Measurements from ENCODE around the gene POTEH.
"Not testable (repeated sequence)": the region's sequence is repeated elsewhere in the genome, so short reads cannot be mapped to it uniquely, and the experiment has no call there.

Gene POTEH

DNA sequence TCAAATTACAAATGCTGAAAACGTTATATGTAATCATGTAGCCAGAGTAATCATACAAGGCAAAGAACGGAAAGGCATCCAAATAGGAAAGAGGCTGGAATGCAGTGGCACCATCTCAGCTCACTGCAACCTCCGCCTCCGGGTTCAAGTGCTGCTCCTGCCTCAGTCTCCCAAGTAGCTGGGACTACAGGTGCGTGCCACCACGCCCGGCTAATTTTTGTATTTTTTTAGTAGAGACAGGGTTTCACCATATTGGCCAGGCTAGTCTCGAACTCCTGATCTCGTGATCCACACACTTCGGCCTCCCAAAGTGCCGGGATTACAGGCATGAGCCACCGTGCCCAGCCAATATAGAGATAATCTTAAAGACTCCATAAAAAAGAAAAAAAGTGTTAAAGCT is 20.4 kb upstream of the POTEH start:
- not testable (repeated sequence) for H4K91ac ChIP-seq (ENCODE audit: low read depth, low read length, poor library complexity); H3K9ac ChIP-seq (ENCODE audit: low read depth, low read length, poor library complexity); H3K4me1 ChIP-seq (ENCODE audit: control insufficient read depth in 2 of 2, insufficient read depth in 1 of 2, low read depth in 1 of 2, low read length in 2 of 2); H2AFZ ChIP-seq (ENCODE audit: low read length); H3K23ac ChIP-seq (ENCODE audit: low read depth, low read length, poor library complexity); H2BK15ac ChIP-seq (ENCODE audit: low read length); H3K27me3 ChIP-seq (ENCODE audit: control insufficient read depth in 3 of 3, insufficient read depth in 3 of 3, low read depth in 1 of 3, low read length in 3 of 3); H3K4ac ChIP-seq (ENCODE audit: low read length); H2BK12ac ChIP-seq (ENCODE audit: low read length); H3K36me3 ChIP-seq (replicated peaks in 1 of 2; ENCODE audit: control insufficient read depth in 2 of 2, insufficient read depth in 2 of 2, low read length in 2 of 2); H3K18ac ChIP-seq (ENCODE audit: low read length); H3K14ac ChIP-seq (ENCODE audit: low read length); H3K79me1 ChIP-seq (ENCODE audit: low read depth, low read length); H4K8ac ChIP-seq (ENCODE audit: low read depth, low read length); H3K4me3 ChIP-seq (ENCODE audit: low read length in 2 of 2); H3K4me2 ChIP-seq (ENCODE audit: insufficient read depth, low read length, poor library complexity, severe bottlenecking); H2BK5ac ChIP-seq (ENCODE audit: low read length); H3K9me3 ChIP-seq (replicated peaks in 1 of 2; ENCODE audit: control insufficient read depth in 2 of 2, insufficient read depth in 1 of 2, low read depth in 1 of 2, low read length in 2 of 2); H2BK120ac ChIP-seq (ENCODE audit: low read depth, low read length); DNase-seq (ENCODE audit: low spot score); H2AK5ac ChIP-seq (ENCODE audit: low read depth, low read length); H3K27ac ChIP-seq (replicated peaks; ENCODE audit: low read length)
- no CpG with 5 or more reads among the region's 12 CpGs for WGBS, 2 donors (ENCODE audit: extremely low coverage in 2 of 2, insufficient read length in 2 of 2, insufficient replicate concordance in 1 of 2)

DNA sequence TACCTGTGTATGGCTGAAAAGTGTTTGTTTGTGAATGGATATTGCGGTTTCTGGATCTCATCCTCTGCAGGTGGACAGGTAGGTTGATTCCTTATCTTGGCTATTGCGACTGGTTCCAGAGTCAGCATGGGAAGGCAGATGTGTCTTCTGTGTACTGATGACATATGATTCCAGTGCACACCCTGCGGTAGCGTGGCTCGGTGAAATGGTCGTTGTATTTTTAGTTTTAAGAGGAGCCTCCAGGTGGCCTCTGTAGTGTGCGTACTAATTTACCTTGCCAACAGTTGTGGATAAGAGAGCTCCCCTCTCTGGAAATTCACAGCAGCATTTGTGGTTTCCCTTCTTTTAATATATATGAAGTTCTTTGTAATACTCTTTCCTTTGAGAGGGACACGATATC is 10.1 kb upstream of the POTEH start:
- not testable (repeated sequence) for H3K18ac ChIP-seq (ENCODE audit: low read length); H2BK15ac ChIP-seq (ENCODE audit: low read length); H3K4me1 ChIP-seq (ENCODE audit: control insufficient read depth in 2 of 2, insufficient read depth in 1 of 2, low read depth in 1 of 2, low read length in 2 of 2); H3K14ac ChIP-seq (ENCODE audit: low read length); H3K23ac ChIP-seq (ENCODE audit: low read depth, low read length, poor library complexity); H3K27me3 ChIP-seq (ENCODE audit: control insufficient read depth in 3 of 3, insufficient read depth in 3 of 3, low read depth in 1 of 3, low read length in 3 of 3); H2BK12ac ChIP-seq (ENCODE audit: low read length); H2AFZ ChIP-seq (ENCODE audit: low read length); H2BK5ac ChIP-seq (ENCODE audit: low read length); H4K8ac ChIP-seq (ENCODE audit: low read depth, low read length); H3K27ac ChIP-seq (replicated peaks; ENCODE audit: low read length); H3K9me3 ChIP-seq (replicated peaks in 1 of 2; ENCODE audit: control insufficient read depth in 2 of 2, insufficient read depth in 1 of 2, low read depth in 1 of 2, low read length in 2 of 2); H2BK120ac ChIP-seq (ENCODE audit: low read depth, low read length); H3K9ac ChIP-seq (ENCODE audit: low read depth, low read length, poor library complexity); H3K4me2 ChIP-seq (ENCODE audit: insufficient read depth, low read length, poor library complexity, severe bottlenecking); H2AK5ac ChIP-seq (ENCODE audit: low read depth, low read length); H3K4ac ChIP-seq (ENCODE audit: low read length); H3K4me3 ChIP-seq (ENCODE audit: low read length in 2 of 2); DNase-seq (ENCODE audit: low spot score); H3K79me1 ChIP-seq (ENCODE audit: low read depth, low read length); H3K36me3 ChIP-seq (replicated peaks in 1 of 2; ENCODE audit: control insufficient read depth in 2 of 2, insufficient read depth in 2 of 2, low read length in 2 of 2); H4K91ac ChIP-seq (ENCODE audit: low read depth, low read length, poor library complexity)
- no CpG with 5 or more reads among the region's 8 CpGs for WGBS, 2 donors (ENCODE audit: extremely low coverage in 2 of 2, insufficient read length in 2 of 2, insufficient replicate concordance in 1 of 2)

GRCh38 chr22:15684115-15684514 is 5.7 kb upstream of the POTEH start:
- H2BK120ac ChIP-seq (ENCODE audit: low read depth, low read length); DNase-seq (ENCODE audit: low spot score); H3K9me3 ChIP-seq (replicated peaks in 1 of 2; ENCODE audit: control insufficient read depth in 2 of 2, insufficient read depth in 1 of 2, low read depth in 1 of 2, low read length in 2 of 2); H2BK15ac ChIP-seq (ENCODE audit: low read length); H4K8ac ChIP-seq (ENCODE audit: low read depth, low read length); H2BK5ac ChIP-seq (ENCODE audit: low read length); H3K9ac ChIP-seq (ENCODE audit: low read depth, low read length, poor library complexity); H2AFZ ChIP-seq (ENCODE audit: low read length); H3K14ac ChIP-seq (ENCODE audit: low read length); H3K27ac ChIP-seq (replicated peaks; ENCODE audit: low read length); H3K18ac ChIP-seq (ENCODE audit: low read length); H4K91ac ChIP-seq (ENCODE audit: low read depth, low read length, poor library complexity); H3K79me1 ChIP-seq (ENCODE audit: low read depth, low read length); H3K23ac ChIP-seq (ENCODE audit: low read depth, low read length, poor library complexity); H3K4ac ChIP-seq (ENCODE audit: low read length); H2BK12ac ChIP-seq (ENCODE audit: low read length); H3K36me3 ChIP-seq (replicated peaks in 1 of 2; ENCODE audit: control insufficient read depth in 2 of 2, insufficient read depth in 2 of 2, low read length in 2 of 2); H3K4me3 ChIP-seq (ENCODE audit: low read length in 2 of 2); H2AK5ac ChIP-seq (ENCODE audit: low read depth, low read length); H3K4me2 ChIP-seq (ENCODE audit: insufficient read depth, low read length, poor library complexity, severe bottlenecking); H3K4me1 ChIP-seq (ENCODE audit: control insufficient read depth in 2 of 2, insufficient read depth in 1 of 2, low read depth in 1 of 2, low read length in 2 of 2); H3K27me3 ChIP-seq (ENCODE audit: control insufficient read depth in 3 of 3, insufficient read depth in 3 of 3, low read depth in 1 of 3, low read length in 3 of 3): not testable (repeated sequence)
- WGBS, 2 donors (ENCODE audit: extremely low coverage in 2 of 2, insufficient read length in 2 of 2, insufficient replicate concordance in 1 of 2), result no CpG with 5 or more reads among the region's 3 CpGs

DNA sequence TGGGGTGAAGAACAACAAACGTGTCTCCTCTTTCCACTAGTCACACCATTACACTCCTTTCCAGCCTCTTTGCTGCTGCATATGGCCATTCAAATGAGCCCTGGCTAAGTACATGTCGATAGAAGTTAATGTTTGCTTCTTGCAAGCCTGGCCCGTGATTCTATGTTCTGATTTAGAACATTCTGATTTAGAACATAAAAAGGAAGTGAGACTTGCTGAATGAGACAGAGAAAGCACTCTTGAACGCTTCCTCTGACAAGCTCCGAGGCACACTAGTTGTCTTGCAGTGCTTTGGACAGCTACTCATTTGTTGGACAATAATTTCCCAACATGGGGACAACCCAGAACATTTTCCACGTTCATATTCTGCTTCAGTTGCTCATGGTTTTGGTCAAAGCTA is 5.1 kb upstream of the POTEH start:
- not testable (repeated sequence) for H3K27me3 ChIP-seq (ENCODE audit: control insufficient read depth in 3 of 3, insufficient read depth in 3 of 3, low read depth in 1 of 3, low read length in 3 of 3); H4K8ac ChIP-seq (ENCODE audit: low read depth, low read length); H2AK5ac ChIP-seq (ENCODE audit: low read depth, low read length); H2BK120ac ChIP-seq (ENCODE audit: low read depth, low read length); H3K18ac ChIP-seq (ENCODE audit: low read length); H3K9me3 ChIP-seq (replicated peaks in 1 of 2; ENCODE audit: control insufficient read depth in 2 of 2, insufficient read depth in 1 of 2, low read depth in 1 of 2, low read length in 2 of 2); H3K9ac ChIP-seq (ENCODE audit: low read depth, low read length, poor library complexity); DNase-seq (ENCODE audit: low spot score); H2BK12ac ChIP-seq (ENCODE audit: low read length); H3K27ac ChIP-seq (replicated peaks; ENCODE audit: low read length); H3K4me2 ChIP-seq (ENCODE audit: insufficient read depth, low read length, poor library complexity, severe bottlenecking); H3K79me1 ChIP-seq (ENCODE audit: low read depth, low read length); H3K4ac ChIP-seq (ENCODE audit: low read length); H2AFZ ChIP-seq (ENCODE audit: low read length); H3K14ac ChIP-seq (ENCODE audit: low read length); H3K36me3 ChIP-seq (replicated peaks in 1 of 2; ENCODE audit: control insufficient read depth in 2 of 2, insufficient read depth in 2 of 2, low read length in 2 of 2); H4K91ac ChIP-seq (ENCODE audit: low read depth, low read length, poor library complexity); H2BK15ac ChIP-seq (ENCODE audit: low read length); H2BK5ac ChIP-seq (ENCODE audit: low read length); H3K23ac ChIP-seq (ENCODE audit: low read depth, low read length, poor library complexity); H3K4me3 ChIP-seq (ENCODE audit: low read length in 2 of 2); H3K4me1 ChIP-seq (ENCODE audit: control insufficient read depth in 2 of 2, insufficient read depth in 1 of 2, low read depth in 1 of 2, low read length in 2 of 2)
- WGBS, 2 donors (ENCODE audit: extremely low coverage in 2 of 2, insufficient read length in 2 of 2, insufficient replicate concordance in 1 of 2), result no CpG with 5 or more reads among the region's 6 CpGs

Data from neuronal stem cell (in vitro differentiated cells).